OCI-LY7 (cell line): ENCODE results near the gene PVALEF. TPM values are rescaled to one million over a fixed set of nuclear protein-coding genes. Genes with fewer than 3 reads are reported as not detected.
"Not testable (repeated sequence)": the region's sequence is repeated elsewhere in the genome, so short reads cannot be mapped to it uniquely, and the experiment has no call there.

Source experiments
- BruUV-seq: library from RNA; stranded (reverse); fragments of 400-500 nt; replicated peaks from 2 replicates; lab custom pipeline; 2021; lab: Mats Ljungman, UMichigan
- CTCF ChIA-PET: fragments of 300-600 bp; sonication (Branson Sonifier 250); formaldehyde crosslinking; loops from one replicate; lab custom pipeline; 2022; ENCODE audit warnings: antibody characterized with exemption; ENCODE audit not compliant: unreplicated experiment; lab: Charles Lee
- POLR2A ChIA-PET: fragments of 300-600 bp; sonication (Branson Sonifier 250); formaldehyde crosslinking; loops from one replicate; lab custom pipeline; 2022; ENCODE audit warnings: antibody characterized with exemption; lab: Charles Lee
- DNase-seq: peaks from one replicate; pipeline ENCODE4 v3.0.0-alpha.2; 2015; ENCODE audit warnings: low spot score
- H2AFZ ChIP-seq: fragments of 200-600 bp; sonication (generic), shearing (Covaris generic); 2 replicates; pipeline ENCODE4 v1.6.1; 2014; ENCODE audit warnings: mild to moderate bottlenecking, antibody characterized with exemption, low read length, moderate library complexity
- H3K27ac ChIP-seq: fragments of 200-600 bp; sonication (generic); 2 replicates; pipeline ENCODE4 v1.5.1; 2014; ENCODE audit warnings: mixed run types, low read depth, mild to moderate bottlenecking, moderate library complexity, low read length, inconsistent platforms; ENCODE audit not compliant: poor library complexity, severe bottlenecking
- H3K36me3 ChIP-seq: fragments of 200-600 bp; sonication (generic); 2 replicates; pipeline ENCODE4 v1.6.1; 2014; ENCODE audit warnings: mild to moderate bottlenecking, antibody characterized with exemption, low read length, moderate library complexity, mixed read lengths; ENCODE audit not compliant: insufficient read depth
- H3K4me1 ChIP-seq: fragments of 200-600 bp; sonication (generic); 2 replicates; pipeline ENCODE4 v1.5.1; 2014; ENCODE audit warnings: mild to moderate bottlenecking, low read length; ENCODE audit not compliant: insufficient read depth, poor library complexity, severe bottlenecking
- H3K4me2 ChIP-seq: fragments of 200-600 bp; sonication (generic); 2 replicates; pipeline ENCODE4 v1.6.1; 2014; ENCODE audit warnings: mild to moderate bottlenecking, low read length
- H3K4me3 ChIP-seq: fragments of 200-600 bp; sonication (generic); 2 replicates; pipeline ENCODE4 v1.5.1; 2014; ENCODE audit warnings: mild to moderate bottlenecking, low read depth, low read length; ENCODE audit not compliant: poor library complexity, severe bottlenecking
- H3K79me2 ChIP-seq: fragments of 200-600 bp; sonication (generic); 2 replicates; pipeline ENCODE4 v1.6.1; 2016; ENCODE audit warnings: low read depth, mild to moderate bottlenecking, low read length, moderate library complexity, mixed read lengths; ENCODE audit not compliant: insufficient read depth
- H3K9me2 ChIP-seq: fragments of 200-600 bp; sonication (generic); 2 replicates; pipeline ENCODE4 v1.6.1; 2016; ENCODE audit warnings: mild to moderate bottlenecking, low read length, mixed read lengths; ENCODE audit not compliant: insufficient read depth
- H3K9me3 ChIP-seq: fragments of 200-600 bp; sonication (generic); 2 replicates; pipeline ENCODE4 v1.6.1; 2014; ENCODE audit warnings: mild to moderate bottlenecking, mixed run types, low read length, mixed read lengths
- H4K20me1 ChIP-seq: fragments of 200-600 bp; sonication (generic); 2 replicates; pipeline ENCODE4 v1.6.1; 2014; ENCODE audit warnings: mild to moderate bottlenecking, antibody characterized with exemption, low read length, moderate library complexity, mixed read lengths; ENCODE audit not compliant: insufficient read depth
- EZH2phosphoT487 ChIP-seq: fragments of 200-600 bp; sonication (generic); IDR thresholded peaks from 2 replicates; pipeline ENCODE4 v1.6.1; 2018; ENCODE audit warnings: low read depth, borderline replicate concordance, mild to moderate bottlenecking, mixed run types, antibody characterized with exemption, low read length, moderate library complexity, mixed read lengths
- intact Hi-C: fragments of 100-400 bp; cut with micrococcal nuclease; formaldehyde crosslinking; loops from one replicate; pipeline ENCODE4 v1.10.0; 2022; ENCODE audit not compliant: unreplicated experiment
- total RNA-seq, 2 experiments: library from RNA; depleted of rRNA in 1 of 2; stranded (reverse); fragments of >200 nt in 1 of 2; shearing (Covaris generic) in 1 of 2; gene quantifications; 2 replicates each; pipeline ENCODE4 v1.2.3, GENCODE V29; 2014 to 2022
- TF ChIP-seq, protein P1 (sequence below): fragments of 200-600 bp; sonication (generic); conservative IDR thresholded peaks from 2 replicates; pipeline ENCODE4 v1.5.1; 2014; ENCODE audit warnings: mild to moderate bottlenecking, antibody characterized with exemption, low read length, moderate library complexity, mixed read lengths

Gene PVALEF
- total RNA-seq, 2 experiments from 2014 or later: not detected

- TF ChIP-seq, protein P1, sequence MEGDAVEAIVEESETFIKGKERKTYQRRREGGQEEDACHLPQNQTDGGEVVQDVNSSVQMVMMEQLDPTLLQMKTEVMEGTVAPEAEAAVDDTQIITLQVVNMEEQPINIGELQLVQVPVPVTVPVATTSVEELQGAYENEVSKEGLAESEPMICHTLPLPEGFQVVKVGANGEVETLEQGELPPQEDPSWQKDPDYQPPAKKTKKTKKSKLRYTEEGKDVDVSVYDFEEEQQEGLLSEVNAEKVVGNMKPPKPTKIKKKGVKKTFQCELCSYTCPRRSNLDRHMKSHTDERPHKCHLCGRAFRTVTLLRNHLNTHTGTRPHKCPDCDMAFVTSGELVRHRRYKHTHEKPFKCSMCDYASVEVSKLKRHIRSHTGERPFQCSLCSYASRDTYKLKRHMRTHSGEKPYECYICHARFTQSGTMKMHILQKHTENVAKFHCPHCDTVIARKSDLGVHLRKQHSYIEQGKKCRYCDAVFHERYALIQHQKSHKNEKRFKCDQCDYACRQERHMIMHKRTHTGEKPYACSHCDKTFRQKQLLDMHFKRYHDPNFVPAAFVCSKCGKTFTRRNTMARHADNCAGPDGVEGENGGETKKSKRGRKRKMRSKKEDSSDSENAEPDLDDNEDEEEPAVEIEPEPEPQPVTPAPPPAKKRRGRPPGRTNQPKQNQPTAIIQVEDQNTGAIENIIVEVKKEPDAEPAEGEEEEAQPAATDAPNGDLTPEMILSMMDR: no peak
- no peak for TF ChIP-seq EZH2phosphoT487
- Histone ChIP-seq H3K27ac (no peak overlapping the region), H3K4me2 (no peak overlapping the region; the same call in 1 of the 2 replicates), H3K36me3 (no peaks in the 10 kb centered on the region), H3K4me1 (no peaks in the 10 kb centered on the region), H2AFZ (no peak overlapping the region), H3K9me3 (no peaks in the 10 kb centered on the region), H3K9me2 (no peaks in the 10 kb centered on the region), H4K20me1 (no peaks in the 10 kb centered on the region), H3K4me3 (no peak overlapping the region), H3K79me2 (no peaks in the 10 kb centered on the region)
- no peak for DNase-seq
- CTCF ChIA-PET: no interaction called here
- no TSS peak for BruUV-seq
- POLR2A ChIA-PET: no interaction called here
- intact Hi-C loops: no loop called here
Measured at GRCh38 chr17:81153340-81153803, 11.9 kb upstream of the PVALEF start.

- H3K9me2 ChIP-seq, H3K4me3 ChIP-seq, H3K27ac ChIP-seq, H4K20me1 ChIP-seq, intact Hi-C loops, H3K36me3 ChIP-seq, BruUV-seq, H3K9me3 ChIP-seq, H2AFZ ChIP-seq, DNase-seq, H3K4me2 ChIP-seq, H3K79me2 ChIP-seq, H3K4me1 ChIP-seq, CTCF ChIA-PET: not testable (repeated sequence)
- POLR2A ChIA-PET: interaction anchor here (0.6 kb wide), 1 partner anchor 8 kb away, joined by 5 read pairs; no protein-coding TSS in a partner anchor
Measured at GRCh38 chr17:81154016-81154415, 11.3 kb upstream of the PVALEF start.

- CTCF ChIA-PET: no interaction called here
- Histone ChIP-seq H3K4me2 (no peak overlapping the region), H3K79me2 (no peaks in the 10 kb centered on the region), H3K4me3 (no peak overlapping the region), H2AFZ (no peak overlapping the region), H3K9me3 (no peaks in the 10 kb centered on the region), H3K27ac (no peak overlapping the region), H3K4me1 (no peaks in the 10 kb centered on the region), H4K20me1 (no peaks in the 10 kb centered on the region), H3K9me2 (no peaks in the 10 kb centered on the region), H3K36me3 (no peaks in the 10 kb centered on the region)
- intact Hi-C loops: no loop called here
- POLR2A ChIA-PET: no interaction called here
- DNase-seq: no peak
- BruUV-seq: no TSS peak
- no peak for TF ChIP-seq EZH2phosphoT487
- TF ChIP-seq, protein P1: no peak
Measured at GRCh38 chr17:81154961-81155360, 10.3 kb upstream of the PVALEF start.
